GM12878 (cell line): Measurements from ENCODE around the gene MYO15A.

Experiments
- EED ChIP-seq: sonication (generic); IDR thresholded peaks from 2 replicates; pipeline ENCODE4 v1.6.1; 2016; ENCODE audit warnings: antibody characterized with exemption, low read depth
- EZH2 ChIP-seq: IDR thresholded peaks from 2 replicates; pipeline ENCODE4 v1.6.1; 2012; ENCODE audit warnings: low read depth, mild to moderate bottlenecking, control low read depth, inconsistent platforms, low read length, borderline replicate concordance; ENCODE audit not compliant: control insufficient read depth
- GABPA ChIP-seq: IDR thresholded peaks from 2 replicates; pipeline ENCODE4 v1.6.1; 2014; ENCODE audit warnings: antibody characterized with exemption, low read depth, mild to moderate bottlenecking, inconsistent platforms
- KAT2A ChIP-seq: conservative IDR thresholded peaks from 2 replicates; pipeline ENCODE4 v1.6.1; 2011; ENCODE audit warnings: low read depth, low read length; ENCODE audit not compliant: control insufficient read depth
- POLR2A ChIP-seq: IDR thresholded peaks from 2 replicates; pipeline ENCODE4 v1.6.1; 2011; ENCODE audit warnings: low read depth, mild to moderate bottlenecking, low read length
- POLR2AphosphoS5 ChIP-seq: IDR thresholded peaks from 2 replicates; pipeline ENCODE4 v1.6.1; 2011; ENCODE audit warnings: mild to moderate bottlenecking, low read length, inconsistent platforms
- SUPT20H ChIP-seq: IDR thresholded peaks from 2 replicates; pipeline ENCODE4 v1.6.1; 2011; ENCODE audit warnings: low read depth, mild to moderate bottlenecking, low read length, moderate library complexity, borderline replicate concordance; ENCODE audit not compliant: control insufficient read depth
- TAF1 ChIP-seq: IDR thresholded peaks from 2 replicates; pipeline ENCODE4 v1.6.1; 2011; ENCODE audit warnings: mild to moderate bottlenecking, low read depth, low read length, borderline replicate concordance
- TCF12 ChIP-seq: IDR thresholded peaks from 2 replicates; pipeline ENCODE4 v1.6.1; 2011; ENCODE audit warnings: low read depth, mild to moderate bottlenecking, low read length
- TF ChIP-seq, protein P1 (sequence below): IDR thresholded peaks from 2 replicates; pipeline ENCODE4 v1.6.1; 2011; ENCODE audit warnings: low read depth, mild to moderate bottlenecking, low read length, moderate library complexity, borderline replicate concordance; ENCODE audit errors: extremely low read depth
- TF ChIP-seq, protein P2 (sequence below), 3 experiments: IDR thresholded peaks in 2 of 3; conservative IDR thresholded peaks in 1 of 3; 2 replicates each; pipeline ENCODE4 v1.5.1; 2011; ENCODE audit warnings: low read depth in 3 of 3, low read length in 3 of 3, mild to moderate bottlenecking in 3 of 3, control low read depth in 2 of 3, moderate library complexity in 2 of 3, inconsistent platforms in 1 of 3, mixed read lengths in 1 of 3; ENCODE audit not compliant: control insufficient read depth in 2 of 3, insufficient read depth in 1 of 3; ENCODE audit errors: extremely low read depth in 1 of 3
- TF ChIP-seq, protein P3 (sequence below): fragments of 450-650 bp; IDR thresholded peaks from 2 replicates; pipeline ENCODE4 v1.6.1; 2016; ENCODE audit warnings: mild to moderate bottlenecking, moderate library complexity, borderline replicate concordance
- TF ChIP-seq, protein P4 (sequence below): fragments of 450-650 bp; IDR thresholded peaks from 2 replicates; pipeline ENCODE4 v1.6.1; 2017; ENCODE audit warnings: mild to moderate bottlenecking
- TF ChIP-seq, protein P5 (sequence below): IDR thresholded peaks from 2 replicates; pipeline ENCODE4 v1.6.1; 2011; ENCODE audit warnings: low read depth, low read length, improper control_type of control experiment, borderline replicate concordance

DNA sequence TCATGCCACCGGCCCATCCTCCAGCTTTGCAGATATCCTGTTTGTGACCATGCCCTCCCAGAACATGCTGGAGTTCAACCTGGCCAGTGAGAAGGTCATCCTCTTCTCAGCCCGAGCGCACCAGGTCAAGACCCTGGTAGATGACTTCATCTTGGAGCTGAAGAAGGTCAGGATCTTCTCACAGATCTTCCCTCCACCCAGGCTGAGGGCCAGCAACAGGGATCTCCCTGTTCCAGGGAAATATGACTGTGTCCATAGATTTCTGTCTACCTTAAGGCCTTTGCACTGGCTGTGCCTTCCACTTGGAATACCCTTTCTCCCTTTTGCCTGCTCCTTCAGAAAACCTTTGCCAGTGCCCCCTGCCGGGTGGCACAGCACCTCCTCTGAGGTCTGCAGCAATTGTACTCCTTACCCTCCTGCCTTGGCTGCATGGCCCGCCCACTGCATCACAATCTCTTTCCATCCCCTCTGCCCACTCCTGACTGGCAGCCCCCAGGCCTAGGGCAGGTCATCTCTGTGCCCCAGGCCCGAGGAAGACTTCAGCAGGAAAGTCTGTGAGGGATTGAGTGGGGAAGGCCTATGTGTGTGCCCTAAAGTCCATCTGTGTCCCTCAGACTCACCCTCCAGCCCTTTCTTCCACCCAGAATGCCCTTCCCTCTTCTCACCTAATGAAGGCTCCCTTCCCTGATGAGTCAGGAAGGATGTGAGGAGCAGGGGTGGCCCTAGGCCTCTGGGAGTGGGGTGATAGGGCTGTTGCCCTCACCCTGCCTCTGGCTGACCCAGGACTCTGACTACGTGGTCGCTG is 47.8 kb downstream of the MYO15A start:
- no peak for TF ChIP-seq TAF1
- no peak for TF ChIP-seq TCF12
- no peak for TF ChIP-seq POLR2A
- no peak for TF ChIP-seq POLR2AphosphoS5
- TF ChIP-seq KAT2A: no peak
- TF ChIP-seq, protein P1, sequence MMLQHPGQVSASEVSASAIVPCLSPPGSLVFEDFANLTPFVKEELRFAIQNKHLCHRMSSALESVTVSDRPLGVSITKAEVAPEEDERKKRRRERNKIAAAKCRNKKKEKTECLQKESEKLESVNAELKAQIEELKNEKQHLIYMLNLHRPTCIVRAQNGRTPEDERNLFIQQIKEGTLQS: no peak
- no peak for TF ChIP-seq EED
- TF ChIP-seq, protein P2, sequence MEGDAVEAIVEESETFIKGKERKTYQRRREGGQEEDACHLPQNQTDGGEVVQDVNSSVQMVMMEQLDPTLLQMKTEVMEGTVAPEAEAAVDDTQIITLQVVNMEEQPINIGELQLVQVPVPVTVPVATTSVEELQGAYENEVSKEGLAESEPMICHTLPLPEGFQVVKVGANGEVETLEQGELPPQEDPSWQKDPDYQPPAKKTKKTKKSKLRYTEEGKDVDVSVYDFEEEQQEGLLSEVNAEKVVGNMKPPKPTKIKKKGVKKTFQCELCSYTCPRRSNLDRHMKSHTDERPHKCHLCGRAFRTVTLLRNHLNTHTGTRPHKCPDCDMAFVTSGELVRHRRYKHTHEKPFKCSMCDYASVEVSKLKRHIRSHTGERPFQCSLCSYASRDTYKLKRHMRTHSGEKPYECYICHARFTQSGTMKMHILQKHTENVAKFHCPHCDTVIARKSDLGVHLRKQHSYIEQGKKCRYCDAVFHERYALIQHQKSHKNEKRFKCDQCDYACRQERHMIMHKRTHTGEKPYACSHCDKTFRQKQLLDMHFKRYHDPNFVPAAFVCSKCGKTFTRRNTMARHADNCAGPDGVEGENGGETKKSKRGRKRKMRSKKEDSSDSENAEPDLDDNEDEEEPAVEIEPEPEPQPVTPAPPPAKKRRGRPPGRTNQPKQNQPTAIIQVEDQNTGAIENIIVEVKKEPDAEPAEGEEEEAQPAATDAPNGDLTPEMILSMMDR (IDR thresholded peaks at IDR 0.05 in 2 of 3, conservative IDR thresholded peaks at IDR 0.05 in 1 of 3; ENCODE audit: control insufficient read depth in 2 of 3, extremely low read depth in 1 of 3, insufficient read depth in 1 of 3, low read depth in 3 of 3, low read length in 3 of 3): no peak
- TF ChIP-seq GABPA: no peak
- TF ChIP-seq, protein P3, sequence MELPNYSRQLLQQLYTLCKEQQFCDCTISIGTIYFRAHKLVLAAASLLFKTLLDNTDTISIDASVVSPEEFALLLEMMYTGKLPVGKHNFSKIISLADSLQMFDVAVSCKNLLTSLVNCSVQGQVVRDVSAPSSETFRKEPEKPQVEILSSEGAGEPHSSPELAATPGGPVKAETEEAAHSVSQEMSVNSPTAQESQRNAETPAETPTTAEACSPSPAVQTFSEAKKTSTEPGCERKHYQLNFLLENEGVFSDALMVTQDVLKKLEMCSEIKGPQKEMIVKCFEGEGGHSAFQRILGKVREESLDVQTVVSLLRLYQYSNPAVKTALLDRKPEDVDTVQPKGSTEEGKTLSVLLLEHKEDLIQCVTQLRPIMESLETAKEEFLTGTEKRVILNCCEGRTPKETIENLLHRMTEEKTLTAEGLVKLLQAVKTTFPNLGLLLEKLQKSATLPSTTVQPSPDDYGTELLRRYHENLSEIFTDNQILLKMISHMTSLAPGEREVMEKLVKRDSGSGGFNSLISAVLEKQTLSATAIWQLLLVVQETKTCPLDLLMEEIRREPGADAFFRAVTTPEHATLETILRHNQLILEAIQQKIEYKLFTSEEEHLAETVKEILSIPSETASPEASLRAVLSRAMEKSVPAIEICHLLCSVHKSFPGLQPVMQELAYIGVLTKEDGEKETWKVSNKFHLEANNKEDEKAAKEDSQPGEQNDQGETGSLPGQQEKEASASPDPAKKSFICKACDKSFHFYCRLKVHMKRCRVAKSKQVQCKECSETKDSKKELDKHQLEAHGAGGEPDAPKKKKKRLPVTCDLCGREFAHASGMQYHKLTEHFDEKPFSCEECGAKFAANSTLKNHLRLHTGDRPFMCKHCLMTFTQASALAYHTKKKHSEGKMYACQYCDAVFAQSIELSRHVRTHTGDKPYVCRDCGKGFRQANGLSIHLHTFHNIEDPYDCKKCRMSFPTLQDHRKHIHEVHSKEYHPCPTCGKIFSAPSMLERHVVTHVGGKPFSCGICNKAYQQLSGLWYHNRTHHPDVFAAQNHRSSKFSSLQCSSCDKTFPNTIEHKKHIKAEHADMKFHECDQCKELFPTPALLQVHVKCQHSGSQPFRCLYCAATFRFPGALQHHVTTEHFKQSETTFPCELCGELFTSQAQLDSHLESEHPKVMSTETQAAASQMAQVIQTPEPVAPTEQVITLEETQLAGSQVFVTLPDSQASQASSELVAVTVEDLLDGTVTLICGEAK: no peak
- no peak for TF ChIP-seq SUPT20H
- TF ChIP-seq EZH2: no peak
- TF ChIP-seq, protein P4, sequence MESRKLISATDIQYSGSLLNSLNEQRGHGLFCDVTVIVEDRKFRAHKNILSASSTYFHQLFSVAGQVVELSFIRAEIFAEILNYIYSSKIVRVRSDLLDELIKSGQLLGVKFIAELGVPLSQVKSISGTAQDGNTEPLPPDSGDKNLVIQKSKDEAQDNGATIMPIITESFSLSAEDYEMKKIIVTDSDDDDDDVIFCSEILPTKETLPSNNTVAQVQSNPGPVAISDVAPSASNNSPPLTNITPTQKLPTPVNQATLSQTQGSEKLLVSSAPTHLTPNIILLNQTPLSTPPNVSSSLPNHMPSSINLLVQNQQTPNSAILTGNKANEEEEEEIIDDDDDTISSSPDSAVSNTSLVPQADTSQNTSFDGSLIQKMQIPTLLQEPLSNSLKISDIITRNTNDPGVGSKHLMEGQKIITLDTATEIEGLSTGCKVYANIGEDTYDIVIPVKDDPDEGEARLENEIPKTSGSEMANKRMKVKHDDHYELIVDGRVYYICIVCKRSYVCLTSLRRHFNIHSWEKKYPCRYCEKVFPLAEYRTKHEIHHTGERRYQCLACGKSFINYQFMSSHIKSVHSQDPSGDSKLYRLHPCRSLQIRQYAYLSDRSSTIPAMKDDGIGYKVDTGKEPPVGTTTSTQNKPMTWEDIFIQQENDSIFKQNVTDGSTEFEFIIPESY: no peak
- TF ChIP-seq, protein P5, sequence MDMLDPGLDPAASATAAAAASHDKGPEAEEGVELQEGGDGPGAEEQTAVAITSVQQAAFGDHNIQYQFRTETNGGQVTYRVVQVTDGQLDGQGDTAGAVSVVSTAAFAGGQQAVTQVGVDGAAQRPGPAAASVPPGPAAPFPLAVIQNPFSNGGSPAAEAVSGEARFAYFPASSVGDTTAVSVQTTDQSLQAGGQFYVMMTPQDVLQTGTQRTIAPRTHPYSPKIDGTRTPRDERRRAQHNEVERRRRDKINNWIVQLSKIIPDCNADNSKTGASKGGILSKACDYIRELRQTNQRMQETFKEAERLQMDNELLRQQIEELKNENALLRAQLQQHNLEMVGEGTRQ: no peak
